ENCODE results near the gene PROSER1. TPM values are rescaled to one million over a fixed set of nuclear protein-coding genes. Genes with fewer than 3 reads are reported as not detected.
"Not testable (repeated sequence)": the region's sequence is repeated elsewhere in the genome, so short reads cannot be mapped to it uniquely, and the experiment has no call there.

The PROSER1 gene
- 10 to 100 TPM; 59.9 to 70.5 TPM for total RNA-seq

GRCh38 chr13:39037880-39038568 lies at the start of gene PROSER1, which contains the start of gene NHLRC3:
TSS of gene PROSER1 (minus strand) at chr13:39038089. CDS start at chr13:39037242, 847 bp downstream.
TSS of gene NHLRC3 (plus strand) at chr13:39038456. CDS start at chr13:39038640, 184 bp downstream.
- DNase-seq, result peak; percentile 87
- Mint-ChIP-seq H3K27me3 (no peaks in the 10 kb centered on the region), H3K4me1 (ENCODE audit: low read depth) (peaks cover 36% of the 10 kb centered on the region), H3K4me3 (peak within 1 kb of the TSS; percentile 89), H3K36me3 (peaks cover 9% of the 10 kb centered on the region), H3K27ac (peak within 1 kb of the TSS; percentile 95), H3K9me3 (no peaks in the 10 kb centered on the region)
- CTCF ChIA-PET, result interaction anchor here (0.6 to 1.8 kb wide), 8 partner anchors 13 to 1981 kb away, joined by 3 to 7 read pairs (median 4); no protein-coding TSS in a partner anchor
- intact Hi-C loops (cut with micrococcal nuclease), result loop anchor here (1.0 to 10.0 kb wide), 9 partner anchors 57 to 1627 kb away; partner anchors contain the start of genes COG6, FOXO1, LHFPL6 and UFM1
- POLR2A ChIA-PET, result interaction anchor here (0.6 to 2.3 kb wide), 5 partner anchors 14 to 618 kb away, joined by 3 to 10 read pairs (median 3); no protein-coding TSS in a partner anchor

GRCh38 chr13:39086251-39086945 lies 48.5 kb upstream of the PROSER1 start:
- CTCF ChIA-PET; H3K9me3 Mint-ChIP-seq; DNase-seq; intact Hi-C loops (cut with micrococcal nuclease); H3K36me3 Mint-ChIP-seq; H3K4me1 Mint-ChIP-seq (ENCODE audit: low read depth); H3K27ac Mint-ChIP-seq; H3K27me3 Mint-ChIP-seq; POLR2A ChIA-PET; H3K4me3 Mint-ChIP-seq: not testable (repeated sequence)

- no peaks in the 10 kb centered on the region for H3K9me3 Mint-ChIP-seq
- intact Hi-C loops (cut with micrococcal nuclease), result no loop called here
- DNase-seq, result no peak
- H3K27ac Mint-ChIP-seq, result no peak overlapping the region
- H3K4me3 Mint-ChIP-seq, result no peak overlapping the region
- peaks cover 22% of the 10 kb centered on the region for H3K27me3 Mint-ChIP-seq
- ChIA-PET POLR2A (no interaction called here), CTCF (no interaction called here)
- H3K36me3 Mint-ChIP-seq, result no peaks in the 10 kb centered on the region
- H3K4me1 Mint-ChIP-seq (ENCODE audit: low read depth), result no peaks in the 10 kb centered on the region
Observed at GRCh38 chr13:39073983-39074382, 36.1 kb upstream of the PROSER1 start.

- no peak overlapping the region for H3K27ac Mint-ChIP-seq
- H3K4me3 Mint-ChIP-seq, result no peak overlapping the region
- ChIA-PET POLR2A (no interaction called here), CTCF (interaction anchor here (1.4 kb wide), 1 partner anchor 189 kb away, joined by 3 read pairs; no protein-coding TSS in a partner anchor)
- no peaks in the 10 kb centered on the region for H3K36me3 Mint-ChIP-seq
- DNase-seq, result no peak
- intact Hi-C loops (cut with micrococcal nuclease), result no loop called here
- H3K27me3 Mint-ChIP-seq, result peaks cover 22% of the 10 kb centered on the region
- H3K9me3 Mint-ChIP-seq, result no peaks in the 10 kb centered on the region
- no peaks in the 10 kb centered on the region for H3K4me1 Mint-ChIP-seq (ENCODE audit: low read depth)
Observed at GRCh38 chr13:39072842-39073241, 35.0 kb upstream of the PROSER1 start.

GRCh38 chr13:39062004-39062403 lies 24.1 kb upstream of the PROSER1 start:
- intact Hi-C loops (cut with micrococcal nuclease), result no loop called here
- CTCF ChIA-PET, result interaction anchor here (1.0 to 2.7 kb wide), 2 partner anchors 14 to 550 kb away, joined by 3 to 8 read pairs; no protein-coding TSS in a partner anchor
- H3K27ac Mint-ChIP-seq, result no peak overlapping the region
- peaks cover 25% of the 10 kb centered on the region for H3K36me3 Mint-ChIP-seq
- POLR2A ChIA-PET, result no interaction called here
- H3K4me1 Mint-ChIP-seq (ENCODE audit: low read depth), result peaks cover 8% of the 10 kb centered on the region
- peaks cover 5% of the 10 kb centered on the region for H3K9me3 Mint-ChIP-seq
- no peaks in the 10 kb centered on the region for H3K27me3 Mint-ChIP-seq
- DNase-seq, result no peak
- H3K4me3 Mint-ChIP-seq, result no peak overlapping the region

- H3K36me3 Mint-ChIP-seq, result peaks cover 30% of the 10 kb centered on the region
Observed at GRCh38 chr13:39058040-39058439, 20.2 kb upstream of the PROSER1 start.

GRCh38 chr13:39056018-39056417 lies 18.1 kb upstream of the PROSER1 start:
- Mint-ChIP-seq H3K4me1 (ENCODE audit: low read depth) (peaks cover 13% of the 10 kb centered on the region), H3K4me3 (no peak overlapping the region), H3K9me3 (peaks cover 8% of the 10 kb centered on the region), H3K36me3 (peaks cover 25% of the 10 kb centered on the region), H3K27ac (no peak overlapping the region), H3K27me3 (no peaks in the 10 kb centered on the region)
- ChIA-PET POLR2A (no interaction called here), CTCF (interaction anchor here (1.1 to 2.2 kb wide), 2 partner anchors 556 to 560 kb away, joined by 4 to 9 read pairs; no protein-coding TSS in a partner anchor)
- no peak for DNase-seq
- intact Hi-C loops (cut with micrococcal nuclease), result no loop called here

More at GRCh38 chr13:39058040-39058439, 20.2 kb upstream of the PROSER1 start:
- Mint-ChIP-seq H3K27ac (no peak overlapping the region), H3K4me1 (ENCODE audit: low read depth) (peaks cover 13% of the 10 kb centered on the region), H3K27me3 (no peaks in the 10 kb centered on the region), H3K4me3 (no peak overlapping the region), H3K9me3 (peaks cover 8% of the 10 kb centered on the region)
- ChIA-PET POLR2A (no interaction called here), CTCF (no interaction called here)
- intact Hi-C loops (cut with micrococcal nuclease), result no loop called here
- no peak for DNase-seq

- no peak for DNase-seq
- Mint-ChIP-seq H3K4me3 (no peak overlapping the region), H3K4me1 (ENCODE audit: low read depth) (peaks cover 11% of the 10 kb centered on the region), H3K27ac (no peak overlapping the region), H3K36me3 (peaks cover 12% of the 10 kb centered on the region), H3K9me3 (peaks cover 3% of the 10 kb centered on the region), H3K27me3 (no peaks in the 10 kb centered on the region)
- POLR2A ChIA-PET, result no interaction called here
- CTCF ChIA-PET, result interaction anchor here (2.2 kb wide), 1 partner anchor 558 kb away, joined by 9 read pairs; no protein-coding TSS in a partner anchor
- intact Hi-C loops (cut with micrococcal nuclease), result loop anchor here (5.0 kb wide), 2 partner anchors 93 to 623 kb away; no protein-coding TSS in a partner anchor
Observed at GRCh38 chr13:39054112-39054511, 16.2 kb upstream of the PROSER1 start.

- POLR2A ChIA-PET, result no interaction called here
- Mint-ChIP-seq H3K27ac (no peak overlapping the region), H3K36me3 (peaks cover 14% of the 10 kb centered on the region), H3K9me3 (peaks cover 3% of the 10 kb centered on the region), H3K27me3 (no peaks in the 10 kb centered on the region), H3K4me1 (ENCODE audit: low read depth) (peaks cover 10% of the 10 kb centered on the region), H3K4me3 (no peak overlapping the region)
- intact Hi-C loops (cut with micrococcal nuclease), result loop anchor here (5.0 kb wide), 2 partner anchors 94 to 624 kb away; no protein-coding TSS in a partner anchor
- no peak for DNase-seq
- CTCF ChIA-PET, result interaction anchor here (1.1 to 1.5 kb wide), 4 partner anchors 43 to 563 kb away, joined by 3 to 7 read pairs (median 3); no protein-coding TSS in a partner anchor
Observed at GRCh38 chr13:39052944-39053343, 15.1 kb upstream of the PROSER1 start.

GRCh38 chr13:39051157-39051556 lies 13.3 kb upstream of the PROSER1 start:
- intact Hi-C loops (cut with micrococcal nuclease), result loop anchor here (1.0 to 5.0 kb wide), 4 partner anchors 96 to 626 kb away; no protein-coding TSS in a partner anchor
- Mint-ChIP-seq H3K9me3 (peaks cover 3% of the 10 kb centered on the region), H3K27ac (no peak overlapping the region), H3K36me3 (peaks cover 8% of the 10 kb centered on the region), H3K27me3 (no peaks in the 10 kb centered on the region), H3K4me3 (no peak overlapping the region), H3K4me1 (ENCODE audit: low read depth) (peaks cover 3% of the 10 kb centered on the region)
- POLR2A ChIA-PET, result no interaction called here
- DNase-seq, result no peak
- CTCF ChIA-PET, result interaction anchor here (0.6 to 2.5 kb wide), 12 partner anchors 10 to 627 kb away, joined by 3 to 30 read pairs (median 5); partner anchors contain the start of genes NHLRC3 and PROSER1

- intact Hi-C loops (cut with micrococcal nuclease), result no loop called here
- no peaks in the 10 kb centered on the region for H3K9me3 Mint-ChIP-seq
- H3K27me3 Mint-ChIP-seq, result no peaks in the 10 kb centered on the region
- ChIA-PET POLR2A (interaction anchor here (0.7 kb wide), 1 partner anchor 735 kb away, joined by 3 read pairs; no protein-coding TSS in a partner anchor), CTCF (interaction anchor here (1.4 to 3.4 kb wide), 3 partner anchors 563 to 628 kb away, joined by 5 to 23 read pairs (median 10); no protein-coding TSS in a partner anchor)
- no peak for DNase-seq
- H3K4me1 Mint-ChIP-seq (ENCODE audit: low read depth), result peaks cover 8% of the 10 kb centered on the region
- no peak overlapping the region for H3K27ac Mint-ChIP-seq
- no peak overlapping the region for H3K4me3 Mint-ChIP-seq
- H3K36me3 Mint-ChIP-seq, result peaks cover 11% of the 10 kb centered on the region
Observed at GRCh38 chr13:39049274-39049673, 11.4 kb upstream of the PROSER1 start.

GRCh38 chr13:39048806-39049205 lies 10.9 kb upstream of the PROSER1 start:
- CTCF ChIA-PET, result interaction anchor here (0.7 to 3.4 kb wide), 5 partner anchors 31 to 628 kb away, joined by 3 to 23 read pairs (median 10); no protein-coding TSS in a partner anchor
- POLR2A ChIA-PET, result interaction anchor here (0.5 to 0.7 kb wide), 2 partner anchors 557 to 736 kb away, joined by 3 to 5 read pairs; no protein-coding TSS in a partner anchor

More at GRCh38 chr13:39048806-39049205, 10.9 kb upstream of the PROSER1 start:
- intact Hi-C loops (cut with micrococcal nuclease), result no loop called here
- Mint-ChIP-seq H3K4me3 (no peak overlapping the region), H3K27me3 (no peaks in the 10 kb centered on the region), H3K27ac (no peak overlapping the region), H3K36me3 (peaks cover 13% of the 10 kb centered on the region), H3K9me3 (no peaks in the 10 kb centered on the region), H3K4me1 (ENCODE audit: low read depth) (peaks cover 10% of the 10 kb centered on the region)
- no peak for DNase-seq

Measured in activated CD4-positive, alpha-beta memory T cell treated with anti-CD3 and anti-CD28 coated beads for 36 hours (primary cell).